GM18868 (cell line): ENCODE measurements around the gene NDST1.
"Not testable (repeated sequence)": the region's sequence is repeated elsewhere in the genome, so short reads cannot be mapped to it uniquely, and the experiment has no call there.

Source experiments
- ATAC-seq: cut with Tn5 transposase; IDR thresholded peaks from one replicate; pipeline ENCODE4 v1.9.1; 2021; ENCODE audit warnings: mild to moderate bottlenecking, moderate library complexity; ENCODE audit not compliant: unreplicated experiment

NDST1 gene

GRCh38 chr5:150505816-150506215 is 2.1 kb upstream of the NDST1 start:
- no peak for ATAC-seq

DNA sequence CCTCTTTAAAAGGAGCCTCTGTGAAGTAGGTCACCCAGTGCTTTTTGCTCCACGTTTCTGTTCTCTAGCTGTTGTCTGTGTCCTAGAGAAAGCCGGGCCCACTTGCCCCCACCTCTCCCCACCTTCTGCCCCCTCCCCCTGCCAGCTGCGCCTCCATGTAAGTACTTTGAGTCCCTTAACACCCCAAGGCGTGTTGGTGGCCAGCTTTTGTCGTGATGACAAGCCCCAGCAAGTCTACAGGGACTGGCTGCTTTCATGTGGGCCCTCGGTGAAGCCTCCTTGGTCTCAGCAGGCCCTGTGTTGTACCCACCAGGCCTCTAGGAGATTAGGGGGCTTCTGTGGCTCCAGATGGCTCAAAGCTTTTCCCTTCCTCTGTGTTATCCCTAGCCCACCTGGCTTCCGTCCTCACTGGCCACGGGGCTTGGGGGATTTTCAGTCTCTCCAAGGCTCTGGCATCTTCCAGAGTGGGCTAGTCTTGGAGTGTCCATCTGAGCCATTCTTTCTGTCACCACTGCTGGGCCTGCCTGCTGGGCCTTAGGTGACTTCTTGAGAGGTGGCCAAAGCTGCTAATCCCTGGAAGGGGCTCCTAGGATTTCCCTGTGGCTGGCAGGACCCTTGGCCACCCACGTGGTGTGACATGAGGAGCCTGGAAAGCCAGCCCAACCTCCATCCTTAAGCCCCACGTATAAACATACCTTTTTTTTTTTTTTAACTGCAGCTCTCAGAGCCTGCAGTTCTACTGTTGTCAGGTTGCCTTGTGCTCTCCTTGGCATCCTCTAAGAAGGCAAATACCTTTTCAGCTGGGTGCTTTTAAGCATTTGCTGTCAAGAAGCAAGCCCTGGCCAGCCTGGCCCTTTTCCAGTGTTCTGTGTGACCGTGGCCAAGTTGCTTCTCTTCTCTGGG is 1.1 kb upstream of the NDST1 start:
- ATAC-seq, result no peak

DNA sequence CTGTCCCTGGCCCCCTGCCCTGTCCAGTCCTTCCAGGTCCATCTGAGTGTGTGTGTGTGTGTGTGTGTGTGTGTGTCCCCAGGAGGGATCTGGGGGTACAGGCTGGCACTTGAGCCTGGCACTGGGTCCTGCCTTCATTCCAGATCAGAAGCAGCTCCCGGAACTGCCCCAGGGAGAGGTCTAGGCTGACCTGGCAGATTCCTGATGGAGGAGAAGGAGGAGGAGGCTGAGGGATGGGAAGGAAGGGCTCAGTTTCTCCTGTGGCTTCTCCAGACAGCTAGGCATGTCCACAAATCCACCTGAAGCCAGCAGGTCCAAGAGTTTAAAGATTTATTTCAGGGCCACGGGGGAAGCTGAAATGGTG is 328 bp downstream of the NDST1 start:
- no peak for ATAC-seq

DNA sequence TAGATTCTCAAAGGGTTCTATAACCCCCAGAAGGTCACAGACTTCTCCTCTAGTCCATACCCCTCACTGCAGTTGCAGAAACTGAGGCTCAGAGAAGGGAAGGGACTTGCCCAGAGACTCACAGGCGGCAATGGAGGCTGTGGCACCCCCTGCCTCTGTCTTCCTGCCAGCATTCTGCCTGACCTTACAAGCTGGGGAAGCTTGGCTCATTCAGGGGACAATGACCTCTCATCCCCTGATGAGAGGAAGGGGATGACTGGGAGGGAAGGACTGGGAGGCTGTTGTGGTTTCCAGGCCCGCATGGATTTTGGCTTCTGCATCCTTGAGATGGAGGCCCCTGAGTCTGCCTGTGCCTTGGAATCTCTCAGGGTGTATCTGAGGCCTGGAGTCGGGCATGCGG is 897 bp downstream of the NDST1 start:
- ATAC-seq, result no peak

DNA sequence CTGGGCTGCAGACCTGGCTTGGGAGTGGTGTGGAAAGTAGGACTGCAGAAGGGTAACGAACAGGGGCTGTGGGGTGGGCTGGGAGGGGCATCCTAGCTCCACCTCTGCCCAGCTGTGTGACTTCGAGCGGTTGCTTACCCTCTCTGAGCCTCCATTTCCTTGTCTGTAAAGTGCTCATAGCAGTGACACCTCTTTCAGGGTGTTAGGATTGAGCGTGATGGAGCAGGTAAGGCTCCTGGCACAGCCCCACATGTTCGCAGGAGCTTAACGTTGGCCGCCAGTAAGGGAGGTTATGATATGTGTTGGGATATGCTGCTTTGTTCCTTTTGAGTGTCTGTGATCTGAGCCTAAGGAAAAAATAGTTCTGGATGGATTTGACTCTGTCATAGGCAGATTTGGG is 2.1 kb downstream of the NDST1 start:
- no peak for ATAC-seq

GRCh38 chr5:150510460-150511263 is 2.7 kb downstream of the NDST1 start:
- no peak for ATAC-seq

GRCh38 chr5:150511578-150512367 is 3.8 kb downstream of the NDST1 start:
- ATAC-seq, result no peak

DNA sequence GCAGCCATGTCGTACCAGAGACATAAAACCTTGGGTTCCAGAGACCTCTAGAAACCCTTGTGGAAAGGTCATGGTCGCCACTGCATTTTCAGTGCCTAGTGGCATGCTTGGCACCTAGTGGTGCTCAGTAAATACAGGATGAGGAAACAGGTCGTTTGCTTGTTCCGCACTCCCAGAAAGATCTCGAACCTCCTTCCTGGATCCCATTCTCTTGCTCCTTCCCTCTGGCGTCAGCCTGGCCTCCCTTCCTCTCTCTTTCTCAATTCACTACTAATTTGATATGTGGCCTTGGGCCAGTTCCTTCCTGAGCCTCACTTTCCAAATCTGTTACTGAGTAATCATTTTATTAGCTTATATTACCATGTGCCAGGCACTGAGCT is 4.4 kb downstream of the NDST1 start:
- no peak for ATAC-seq

DNA sequence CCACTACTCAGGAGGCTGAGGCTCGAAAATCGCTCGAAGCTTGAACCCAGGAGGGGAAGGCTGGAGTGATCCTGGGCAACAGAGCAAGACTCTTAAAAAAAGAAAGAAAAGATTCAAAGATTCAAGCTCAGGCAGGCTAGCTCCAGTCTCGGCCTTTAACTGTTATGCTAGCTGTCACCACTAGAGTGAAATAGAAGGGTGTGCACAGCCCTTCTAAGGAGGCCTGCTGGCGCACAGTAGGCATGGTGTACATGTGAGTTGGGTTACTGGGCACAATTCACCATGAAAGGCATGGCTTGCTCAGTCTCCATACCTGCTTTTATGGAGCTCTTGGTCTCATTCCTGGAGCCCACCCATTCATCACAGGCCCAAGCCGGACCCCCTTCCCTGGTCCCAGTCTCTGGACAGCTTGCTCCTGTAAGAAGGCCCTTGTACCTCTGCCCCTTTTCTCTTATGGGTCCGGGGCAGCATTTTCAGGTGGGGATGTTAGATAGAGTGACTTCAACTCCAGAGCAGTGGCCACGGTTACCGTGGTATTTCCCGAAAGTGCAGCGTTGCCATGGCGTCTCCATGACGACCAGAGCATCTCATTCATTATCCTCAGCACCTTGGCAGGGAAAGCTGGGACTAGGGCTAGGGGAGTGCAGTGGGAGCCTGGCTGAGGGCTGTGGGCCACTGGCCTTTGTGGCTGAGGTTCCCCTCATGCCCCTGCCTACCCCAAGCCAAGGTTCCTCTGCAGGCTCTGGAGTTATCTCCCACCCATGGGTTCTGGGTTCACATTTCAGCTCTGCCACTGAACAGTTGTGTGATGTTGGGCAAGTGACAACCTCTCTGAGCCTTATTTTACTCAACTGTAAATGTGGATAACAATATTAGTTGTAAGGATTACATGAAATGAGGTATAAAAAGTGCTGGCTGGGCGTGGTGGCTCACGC is 5.7 kb downstream of the NDST1 start:
- ATAC-seq, result no peak

GRCh38 chr5:150514708-150515211 is 6.8 kb downstream of the NDST1 start:
- no peak for ATAC-seq

DNA sequence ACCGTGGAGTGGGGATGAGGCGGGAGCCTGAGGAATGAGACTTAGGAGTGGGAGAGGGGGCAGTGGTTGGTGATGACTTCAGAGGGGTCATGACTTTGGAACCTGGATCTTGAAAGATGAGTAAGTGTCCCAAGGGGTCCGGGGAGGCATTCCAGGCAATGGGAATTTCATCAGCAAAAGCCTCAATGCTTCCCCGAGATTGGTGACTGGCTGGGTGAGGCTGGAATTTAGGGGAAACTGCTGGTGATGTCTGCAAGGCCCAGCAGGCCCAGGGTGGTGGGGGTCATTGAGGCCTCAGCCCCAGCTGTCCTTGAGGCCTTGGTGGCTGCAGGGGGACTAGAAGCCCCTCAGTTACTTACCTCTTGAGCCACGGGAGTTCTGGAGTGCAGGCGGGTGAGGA is 7.5 kb downstream of the NDST1 start:
- no peak for ATAC-seq

- no peak for ATAC-seq
These were observed 8.1 kb downstream of the NDST1 start for GRCh38 chr5:150516011-150516410.

DNA sequence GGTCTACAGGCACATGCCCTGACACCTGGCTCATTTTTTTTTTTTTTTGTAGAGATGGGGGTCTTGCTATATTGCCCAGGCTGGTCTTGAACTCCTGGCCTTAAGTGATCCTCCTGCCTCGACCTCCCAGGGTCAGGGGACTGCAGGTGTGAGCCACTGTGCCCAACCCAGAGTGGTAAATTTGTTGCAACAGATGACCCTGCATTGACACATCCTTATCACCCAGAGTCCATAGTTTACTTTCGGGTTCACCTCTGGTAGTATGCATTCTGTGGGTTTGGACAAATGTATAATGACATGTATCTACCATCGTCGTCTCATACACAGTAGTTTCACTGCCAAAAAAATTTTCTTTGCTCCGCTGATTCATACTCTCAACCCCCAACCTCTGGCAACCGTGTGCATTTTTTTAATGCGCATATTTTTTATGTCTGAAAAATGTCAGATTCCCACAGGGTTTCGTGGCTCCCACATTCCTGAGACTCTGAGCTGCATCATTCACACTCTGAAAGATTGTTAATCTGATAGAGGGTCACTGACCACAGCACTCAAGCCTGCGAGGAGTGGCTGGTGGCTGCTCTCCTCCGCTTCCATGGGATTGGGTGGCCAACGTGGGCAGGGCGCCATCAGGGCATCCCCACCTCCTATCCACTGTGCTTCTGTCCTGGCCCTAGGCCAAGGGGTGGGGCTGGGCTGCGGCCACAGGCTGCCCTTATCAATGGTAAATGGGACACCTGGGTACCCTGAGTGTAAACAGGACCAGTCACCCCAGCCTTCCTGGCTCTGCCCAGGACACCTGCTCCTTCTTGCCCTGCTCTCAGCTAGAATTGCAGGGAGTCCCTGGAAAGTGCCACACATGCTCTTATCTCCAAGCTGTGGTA is 9.6 kb downstream of the NDST1 start:
- ATAC-seq, result no peak

DNA sequence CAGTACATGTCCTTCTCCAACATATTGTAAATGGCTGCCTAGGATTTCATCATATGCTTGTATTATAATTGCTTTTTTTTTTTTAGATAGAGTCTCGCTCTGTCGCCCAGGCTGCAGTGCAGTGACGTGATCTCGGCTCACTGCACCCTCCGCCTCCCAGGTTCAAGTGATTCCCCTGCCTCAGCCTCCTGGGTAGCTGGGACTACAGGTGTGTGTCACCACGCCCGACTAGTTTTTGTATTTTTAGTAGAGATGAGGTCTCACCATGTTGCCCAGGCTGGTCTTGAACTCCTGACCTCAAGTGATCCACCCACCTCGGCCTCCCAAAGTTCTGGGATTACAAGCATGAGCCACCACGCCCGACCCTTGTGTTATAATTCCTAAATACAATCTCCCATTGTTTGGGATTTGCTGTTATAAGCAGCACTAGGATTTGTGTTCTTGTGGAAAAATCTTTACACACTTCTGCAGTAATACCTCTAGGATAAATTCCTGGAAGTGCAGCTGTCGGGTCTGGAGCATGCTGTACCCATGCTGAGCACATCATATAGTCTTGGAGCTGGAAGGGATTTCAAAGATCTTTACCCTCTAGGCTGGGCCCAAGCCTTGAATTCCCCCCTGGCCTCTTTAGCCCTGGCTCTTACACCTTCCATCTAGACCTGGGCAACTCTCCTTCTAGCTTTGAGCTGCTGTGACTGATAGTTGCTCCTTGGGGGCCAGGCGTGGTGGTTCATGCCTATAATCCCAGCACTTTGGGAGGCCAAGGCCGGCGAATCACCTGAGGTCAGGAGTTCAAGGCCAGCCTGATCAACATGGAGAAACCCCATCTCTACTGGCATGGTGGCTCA is 11.0 kb downstream of the NDST1 start:
- ATAC-seq, result not testable (repeated sequence)

DNA sequence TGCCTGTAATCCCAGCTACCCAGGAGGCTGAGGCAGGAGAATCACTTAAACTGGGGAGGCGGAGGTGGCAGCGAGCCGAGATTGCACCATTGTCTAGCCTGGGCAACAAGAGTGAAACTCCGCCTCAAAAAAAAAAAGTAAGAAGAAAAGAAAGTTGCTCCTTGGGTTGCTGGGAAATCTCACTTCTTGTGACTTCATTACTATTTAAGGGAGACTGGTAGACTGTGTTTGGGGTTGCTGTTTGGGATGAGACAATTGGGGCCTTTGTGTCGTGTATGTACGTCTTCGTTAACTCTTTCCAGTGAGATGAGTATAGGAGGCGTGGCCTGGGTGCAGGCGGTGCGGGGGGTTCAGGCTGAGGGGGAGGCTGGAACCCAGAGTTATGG is 11.6 kb downstream of the NDST1 start:
- ATAC-seq, result no peak

DNA sequence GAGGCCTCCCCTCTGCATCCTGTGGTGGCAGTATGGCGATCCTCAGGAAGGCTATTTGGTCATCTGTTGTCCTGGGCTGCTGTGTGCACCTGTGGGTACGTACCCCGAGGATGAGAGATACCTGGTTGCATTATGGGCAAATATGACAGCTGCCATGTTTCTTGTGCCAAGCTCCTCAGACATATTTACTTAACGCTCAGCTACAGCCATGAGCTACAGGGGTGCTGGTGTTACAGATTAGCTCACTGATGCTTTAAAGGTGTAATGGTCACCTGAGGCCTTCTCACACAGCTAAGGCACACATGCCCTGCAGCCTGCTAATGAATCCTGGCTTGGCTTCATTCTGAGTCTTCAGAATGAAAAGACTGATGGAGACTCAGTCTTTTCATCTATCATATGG is 12.0 kb downstream of the NDST1 start:
- ATAC-seq, result no peak

GRCh38 chr5:150520747-150521521 is 13.0 kb downstream of the NDST1 start:
- no peak for ATAC-seq

DNA sequence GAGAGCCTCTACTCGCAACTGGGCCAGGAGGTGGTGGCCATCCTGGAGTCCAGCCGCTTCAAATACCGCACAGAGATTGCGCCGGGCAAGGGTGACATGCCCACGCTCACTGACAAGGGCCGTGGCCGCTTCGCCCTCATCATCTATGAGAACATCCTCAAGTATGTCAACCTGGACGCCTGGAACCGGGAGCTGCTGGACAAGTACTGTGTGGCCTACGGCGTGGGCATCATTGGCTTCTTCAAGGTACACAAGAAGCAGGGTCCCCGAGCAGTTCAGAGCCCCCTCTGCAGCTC is 13.5 kb downstream of the NDST1 start:
- no peak for ATAC-seq
